Measurements from ENCODE around the gene DTX1. TPM values are rescaled to one million over a fixed set of nuclear protein-coding genes. Genes with fewer than 3 reads are reported as not detected.

The DTX1 gene
- total and polyA plus RNA-seq, 4 donors, result 2.1 to 33.2 (median 10.0) TPM

DNA sequence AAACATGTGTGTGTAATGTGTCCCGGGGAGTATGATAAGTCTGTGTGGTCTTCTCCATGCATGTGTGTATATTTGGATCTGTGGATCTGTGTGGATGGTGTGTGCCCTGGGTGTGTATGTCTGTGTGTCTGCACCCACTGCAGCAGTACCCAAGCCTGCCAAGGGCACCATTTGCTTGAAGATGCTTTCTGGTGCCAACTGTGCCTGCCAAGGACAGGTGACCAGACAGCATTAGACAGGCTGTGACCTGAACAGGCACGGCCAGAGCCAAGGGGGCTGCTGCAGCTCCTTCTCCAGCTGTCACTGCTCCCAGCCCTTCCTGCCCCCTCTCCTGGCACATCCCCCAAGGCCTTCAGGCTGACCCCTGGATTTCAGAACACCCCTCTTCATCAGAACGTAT lies 35.0 kb downstream of the DTX1 start:
- TF ChIP-seq, protein P1, sequence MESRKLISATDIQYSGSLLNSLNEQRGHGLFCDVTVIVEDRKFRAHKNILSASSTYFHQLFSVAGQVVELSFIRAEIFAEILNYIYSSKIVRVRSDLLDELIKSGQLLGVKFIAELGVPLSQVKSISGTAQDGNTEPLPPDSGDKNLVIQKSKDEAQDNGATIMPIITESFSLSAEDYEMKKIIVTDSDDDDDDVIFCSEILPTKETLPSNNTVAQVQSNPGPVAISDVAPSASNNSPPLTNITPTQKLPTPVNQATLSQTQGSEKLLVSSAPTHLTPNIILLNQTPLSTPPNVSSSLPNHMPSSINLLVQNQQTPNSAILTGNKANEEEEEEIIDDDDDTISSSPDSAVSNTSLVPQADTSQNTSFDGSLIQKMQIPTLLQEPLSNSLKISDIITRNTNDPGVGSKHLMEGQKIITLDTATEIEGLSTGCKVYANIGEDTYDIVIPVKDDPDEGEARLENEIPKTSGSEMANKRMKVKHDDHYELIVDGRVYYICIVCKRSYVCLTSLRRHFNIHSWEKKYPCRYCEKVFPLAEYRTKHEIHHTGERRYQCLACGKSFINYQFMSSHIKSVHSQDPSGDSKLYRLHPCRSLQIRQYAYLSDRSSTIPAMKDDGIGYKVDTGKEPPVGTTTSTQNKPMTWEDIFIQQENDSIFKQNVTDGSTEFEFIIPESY (IDR thresholded peaks at IDR 0.05), result no peak
- Histone ChIP-seq H3K9me3 (ENCODE audit: control insufficient read depth in 4 of 4, low read length in 3 of 4) (no peaks in the 10 kb centered on the region), H3K9ac (ENCODE audit: low read depth in 1 of 2, low read length in 2 of 2) (no peak overlapping the region), H3K4me3 (ENCODE audit: low read depth in 1 of 3, low read length in 3 of 3) (no peak overlapping the region), H3K27me3 (ENCODE audit: control insufficient read depth in 4 of 4, insufficient read depth in 4 of 4, low read length in 3 of 4) (no peaks in the 10 kb centered on the region), H3K27ac (ENCODE audit: low read depth in 1 of 2, low read length in 2 of 2) (no peak overlapping the region), H3K4me1 (ENCODE audit: control insufficient read depth in 4 of 4, insufficient read depth in 4 of 4, low read length in 3 of 4) (peaks cover 0 to 17% (median 10%) of the 10 kb centered on the region in 4 donors), H3K36me3 (ENCODE audit: control insufficient read depth in 4 of 4, insufficient read depth in 3 of 4, low read depth in 1 of 4, low read length in 3 of 4) (peaks cover 0 to 4% (median under 1%) of the 10 kb centered on the region in 4 donors)
- WGBS, result 83% methylated on average over 3 of the region's 3 CpGs
- no peak for DNase-seq (ENCODE audit: low spot score)

DNA sequence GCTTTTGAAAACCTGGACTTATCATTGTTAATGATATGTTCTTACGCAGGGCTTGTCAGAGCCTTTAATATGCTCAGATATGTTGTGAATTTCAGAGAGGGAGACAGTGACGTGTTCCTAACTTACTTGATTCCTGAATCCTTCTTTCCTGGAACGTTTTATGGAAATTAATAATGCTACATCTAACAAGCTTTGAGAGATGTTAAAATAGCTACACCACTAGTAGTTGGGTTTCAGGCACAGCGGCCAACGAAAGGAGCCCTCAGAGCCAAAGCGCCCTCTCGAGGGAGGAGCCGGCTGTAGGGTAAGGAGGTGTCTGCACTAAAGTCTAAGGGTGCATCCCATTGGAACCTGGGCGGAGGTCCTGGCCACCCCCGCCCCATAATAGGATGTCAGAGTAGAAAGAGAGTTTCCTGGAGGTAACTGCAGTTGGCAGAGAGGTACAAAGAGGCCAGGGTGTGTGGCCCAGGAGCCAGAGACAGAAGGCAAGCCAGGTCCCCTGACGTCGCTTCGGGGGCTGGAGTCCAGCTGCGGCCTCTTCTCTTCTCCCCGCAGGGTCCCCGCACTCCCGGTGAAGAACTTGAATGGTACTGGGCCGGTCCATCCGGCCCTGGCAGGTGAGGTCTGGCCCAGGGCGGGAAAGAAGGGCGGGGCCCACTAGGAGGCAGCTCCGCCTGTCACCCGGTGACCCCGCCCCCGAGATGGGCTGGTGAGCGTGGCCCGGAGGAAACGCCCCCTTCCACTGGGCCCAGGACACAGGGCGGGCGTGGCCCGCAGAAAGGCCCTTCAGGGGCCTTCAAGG lies 36.3 kb downstream of the DTX1 start:
- no peak overlapping the region for H3K27ac ChIP-seq (ENCODE audit: low read depth in 1 of 2, low read length in 2 of 2)
- no peaks in the 10 kb centered on the region for H3K9me3 ChIP-seq (ENCODE audit: control insufficient read depth in 4 of 4, low read length in 3 of 4)
- H3K4me3 ChIP-seq (ENCODE audit: low read depth in 1 of 3, low read length in 3 of 3), result no peak overlapping the region
- DNase-seq (ENCODE audit: low spot score), result peak; percentile 55
- no peaks in the 10 kb centered on the region for H3K27me3 ChIP-seq (ENCODE audit: control insufficient read depth in 4 of 4, insufficient read depth in 4 of 4, low read length in 3 of 4)
- peaks cover 0 to 19% (median 13%) of the 10 kb centered on the region in 4 donors for H3K4me1 ChIP-seq (ENCODE audit: control insufficient read depth in 4 of 4, insufficient read depth in 4 of 4, low read length in 3 of 4)
- H3K9ac ChIP-seq (ENCODE audit: low read depth in 1 of 2, low read length in 2 of 2), result no peak overlapping the region
- peaks cover 0 to 4% (median 2%) of the 10 kb centered on the region in 4 donors for H3K36me3 ChIP-seq (ENCODE audit: control insufficient read depth in 4 of 4, insufficient read depth in 3 of 4, low read depth in 1 of 4, low read length in 3 of 4)
- no peak for TF ChIP-seq FOXA2 (IDR thresholded peaks at IDR 0.05)
- TF ChIP-seq, protein P2, sequence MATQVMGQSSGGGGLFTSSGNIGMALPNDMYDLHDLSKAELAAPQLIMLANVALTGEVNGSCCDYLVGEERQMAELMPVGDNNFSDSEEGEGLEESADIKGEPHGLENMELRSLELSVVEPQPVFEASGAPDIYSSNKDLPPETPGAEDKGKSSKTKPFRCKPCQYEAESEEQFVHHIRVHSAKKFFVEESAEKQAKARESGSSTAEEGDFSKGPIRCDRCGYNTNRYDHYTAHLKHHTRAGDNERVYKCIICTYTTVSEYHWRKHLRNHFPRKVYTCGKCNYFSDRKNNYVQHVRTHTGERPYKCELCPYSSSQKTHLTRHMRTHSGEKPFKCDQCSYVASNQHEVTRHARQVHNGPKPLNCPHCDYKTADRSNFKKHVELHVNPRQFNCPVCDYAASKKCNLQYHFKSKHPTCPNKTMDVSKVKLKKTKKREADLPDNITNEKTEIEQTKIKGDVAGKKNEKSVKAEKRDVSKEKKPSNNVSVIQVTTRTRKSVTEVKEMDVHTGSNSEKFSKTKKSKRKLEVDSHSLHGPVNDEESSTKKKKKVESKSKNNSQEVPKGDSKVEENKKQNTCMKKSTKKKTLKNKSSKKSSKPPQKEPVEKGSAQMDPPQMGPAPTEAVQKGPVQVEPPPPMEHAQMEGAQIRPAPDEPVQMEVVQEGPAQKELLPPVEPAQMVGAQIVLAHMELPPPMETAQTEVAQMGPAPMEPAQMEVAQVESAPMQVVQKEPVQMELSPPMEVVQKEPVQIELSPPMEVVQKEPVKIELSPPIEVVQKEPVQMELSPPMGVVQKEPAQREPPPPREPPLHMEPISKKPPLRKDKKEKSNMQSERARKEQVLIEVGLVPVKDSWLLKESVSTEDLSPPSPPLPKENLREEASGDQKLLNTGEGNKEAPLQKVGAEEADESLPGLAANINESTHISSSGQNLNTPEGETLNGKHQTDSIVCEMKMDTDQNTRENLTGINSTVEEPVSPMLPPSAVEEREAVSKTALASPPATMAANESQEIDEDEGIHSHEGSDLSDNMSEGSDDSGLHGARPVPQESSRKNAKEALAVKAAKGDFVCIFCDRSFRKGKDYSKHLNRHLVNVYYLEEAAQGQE (IDR thresholded peaks at IDR 0.05), result no peak
- no peak for TF ChIP-seq NR2F2 (IDR thresholded peaks at IDR 0.05)
- no peak for TF ChIP-seq FOXA1 (IDR thresholded peaks at IDR 0.05)
- no peak for TF ChIP-seq RAD21 (IDR thresholded peaks at IDR 0.05)
- TF ChIP-seq SP1 (IDR thresholded peaks at IDR 0.05), result no peak
- no peak for TF ChIP-seq RXRA (IDR thresholded peaks at IDR 0.05)
- TF ChIP-seq, protein P3, sequence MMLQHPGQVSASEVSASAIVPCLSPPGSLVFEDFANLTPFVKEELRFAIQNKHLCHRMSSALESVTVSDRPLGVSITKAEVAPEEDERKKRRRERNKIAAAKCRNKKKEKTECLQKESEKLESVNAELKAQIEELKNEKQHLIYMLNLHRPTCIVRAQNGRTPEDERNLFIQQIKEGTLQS (IDR thresholded peaks at IDR 0.05), result no peak
- TF ChIP-seq, protein P4, sequence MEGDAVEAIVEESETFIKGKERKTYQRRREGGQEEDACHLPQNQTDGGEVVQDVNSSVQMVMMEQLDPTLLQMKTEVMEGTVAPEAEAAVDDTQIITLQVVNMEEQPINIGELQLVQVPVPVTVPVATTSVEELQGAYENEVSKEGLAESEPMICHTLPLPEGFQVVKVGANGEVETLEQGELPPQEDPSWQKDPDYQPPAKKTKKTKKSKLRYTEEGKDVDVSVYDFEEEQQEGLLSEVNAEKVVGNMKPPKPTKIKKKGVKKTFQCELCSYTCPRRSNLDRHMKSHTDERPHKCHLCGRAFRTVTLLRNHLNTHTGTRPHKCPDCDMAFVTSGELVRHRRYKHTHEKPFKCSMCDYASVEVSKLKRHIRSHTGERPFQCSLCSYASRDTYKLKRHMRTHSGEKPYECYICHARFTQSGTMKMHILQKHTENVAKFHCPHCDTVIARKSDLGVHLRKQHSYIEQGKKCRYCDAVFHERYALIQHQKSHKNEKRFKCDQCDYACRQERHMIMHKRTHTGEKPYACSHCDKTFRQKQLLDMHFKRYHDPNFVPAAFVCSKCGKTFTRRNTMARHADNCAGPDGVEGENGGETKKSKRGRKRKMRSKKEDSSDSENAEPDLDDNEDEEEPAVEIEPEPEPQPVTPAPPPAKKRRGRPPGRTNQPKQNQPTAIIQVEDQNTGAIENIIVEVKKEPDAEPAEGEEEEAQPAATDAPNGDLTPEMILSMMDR (IDR thresholded peaks at IDR 0.05; ENCODE audit: low read depth, low read length, missing input control), result no peak
- TF ChIP-seq JUND (IDR thresholded peaks at IDR 0.05), result no peak
- no peak for TF ChIP-seq HNF4G (IDR thresholded peaks at IDR 0.05)
- 34% methylated on average over 31 of the region's 31 CpGs for WGBS

Data from liver (tissue), 9 donors.